HG03103 (cell line): ENCODE data around the gene NTF3.
"Not testable (repeated sequence)": the region's sequence is repeated elsewhere in the genome, so short reads cannot be mapped to it uniquely, and the experiment has no call there.

Experiments used
- ATAC-seq: cut with Tn5 transposase; IDR thresholded peaks from one replicate; pipeline ENCODE4 v1.9.1; 2021; ENCODE audit warnings: low read depth; ENCODE audit not compliant: unreplicated experiment

NTF3 gene

DNA sequence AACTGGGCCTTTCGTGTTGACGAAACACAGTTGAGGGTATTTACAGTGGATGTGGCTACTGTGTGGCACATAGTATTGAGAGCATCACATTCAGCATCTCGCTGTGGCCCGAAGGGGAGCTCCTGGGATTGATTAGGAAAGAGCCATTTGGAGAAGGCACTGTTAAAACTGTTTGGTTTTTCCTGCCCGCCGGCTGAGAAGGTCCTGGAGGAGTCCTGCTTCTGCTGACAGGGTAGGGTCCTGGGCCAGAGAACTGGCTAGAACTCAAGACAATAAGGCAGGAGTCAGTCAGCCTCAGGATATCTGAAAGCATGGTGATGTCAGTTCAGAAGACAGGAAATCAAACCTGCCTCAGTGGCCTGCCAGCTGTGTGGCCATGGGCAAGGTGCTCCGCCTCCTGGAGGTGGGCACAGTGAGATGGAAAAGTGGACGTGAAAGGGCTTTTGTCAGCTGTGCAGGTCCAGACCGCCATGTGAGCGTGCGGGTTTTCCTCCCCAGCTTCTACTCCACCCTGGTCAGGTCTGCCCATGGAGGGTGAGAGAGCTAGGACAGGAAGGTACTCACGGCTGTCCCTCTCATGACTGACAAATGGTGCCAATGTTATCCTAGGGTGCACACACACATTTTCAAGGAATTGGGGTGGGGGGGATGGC is 92.3 kb downstream of the NTF3 start:
- no peak for ATAC-seq

- no peak for ATAC-seq
These were observed 93.0 kb downstream of the NTF3 start for GRCh38 chr12:5524769-5525436.

DNA sequence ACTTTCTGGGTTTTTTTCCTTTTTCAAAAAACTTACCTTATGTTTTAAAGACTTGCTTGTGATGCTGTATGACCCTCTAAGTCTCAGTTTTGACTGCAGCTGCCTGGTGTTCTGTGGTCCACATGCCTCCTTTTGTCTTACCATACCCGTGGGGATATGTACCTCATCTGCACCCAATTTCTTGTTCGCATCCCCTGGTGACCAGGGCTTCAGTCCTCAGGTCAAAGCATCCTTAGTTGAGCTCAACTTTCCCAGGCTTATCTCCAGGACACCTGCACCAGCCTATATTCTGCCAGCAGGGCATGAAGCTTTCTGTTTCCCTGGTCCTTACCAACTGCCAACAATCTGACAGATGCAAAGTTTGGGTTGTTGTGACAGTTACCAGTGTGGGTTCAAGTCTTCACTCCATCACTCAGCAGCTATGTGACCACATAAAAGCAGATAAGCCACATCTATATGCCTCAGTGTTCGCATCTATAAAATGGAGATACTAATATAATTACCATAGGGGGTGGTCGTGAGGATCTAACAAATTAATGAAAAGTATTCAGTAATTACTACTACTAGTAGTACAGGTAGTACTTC is 94.0 kb downstream of the NTF3 start:
- no peak for ATAC-seq

- ATAC-seq, result no peak
These were observed 101.5 kb downstream of the NTF3 start for GRCh38 chr12:5533368-5533767.

DNA sequence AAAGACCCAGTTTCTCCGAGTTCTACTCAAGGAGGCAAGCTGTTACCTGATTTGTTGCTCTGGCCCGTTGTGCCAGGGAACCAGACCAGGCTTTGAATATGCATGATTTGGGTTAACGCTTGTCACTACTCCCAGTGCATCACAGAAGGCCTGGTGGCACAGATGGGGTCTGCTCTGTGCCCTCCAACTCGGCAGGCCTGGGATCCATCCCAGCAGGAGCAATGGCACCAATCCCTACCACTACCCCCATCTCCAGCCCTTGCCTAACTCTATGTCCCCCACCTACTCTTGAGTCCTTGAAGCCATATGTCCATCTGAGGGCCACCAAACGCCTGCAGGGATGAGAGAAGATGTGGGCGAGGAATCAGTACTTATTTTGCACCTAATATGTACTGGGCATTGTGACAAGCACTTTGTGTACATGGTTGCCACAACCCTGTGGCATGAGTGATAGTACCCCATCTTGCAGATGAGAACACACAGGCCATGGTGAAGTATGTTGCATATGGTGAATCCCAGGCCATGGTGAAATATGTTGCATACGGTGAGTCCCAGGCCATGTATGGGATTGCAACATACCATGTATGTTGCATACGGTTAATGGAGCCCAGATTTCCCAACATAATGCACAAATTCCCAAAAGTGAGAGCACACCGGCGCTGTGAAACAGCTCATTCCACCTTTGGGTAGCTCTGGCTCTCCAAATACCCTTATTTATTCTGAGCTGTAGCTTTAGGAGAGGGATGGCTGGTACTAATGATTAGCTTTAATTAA is 102.7 kb downstream of the NTF3 start:
- no peak for ATAC-seq

- ATAC-seq, result no peak
These were observed 103.6 kb downstream of the NTF3 start for GRCh38 chr12:5535541-5535940.

DNA sequence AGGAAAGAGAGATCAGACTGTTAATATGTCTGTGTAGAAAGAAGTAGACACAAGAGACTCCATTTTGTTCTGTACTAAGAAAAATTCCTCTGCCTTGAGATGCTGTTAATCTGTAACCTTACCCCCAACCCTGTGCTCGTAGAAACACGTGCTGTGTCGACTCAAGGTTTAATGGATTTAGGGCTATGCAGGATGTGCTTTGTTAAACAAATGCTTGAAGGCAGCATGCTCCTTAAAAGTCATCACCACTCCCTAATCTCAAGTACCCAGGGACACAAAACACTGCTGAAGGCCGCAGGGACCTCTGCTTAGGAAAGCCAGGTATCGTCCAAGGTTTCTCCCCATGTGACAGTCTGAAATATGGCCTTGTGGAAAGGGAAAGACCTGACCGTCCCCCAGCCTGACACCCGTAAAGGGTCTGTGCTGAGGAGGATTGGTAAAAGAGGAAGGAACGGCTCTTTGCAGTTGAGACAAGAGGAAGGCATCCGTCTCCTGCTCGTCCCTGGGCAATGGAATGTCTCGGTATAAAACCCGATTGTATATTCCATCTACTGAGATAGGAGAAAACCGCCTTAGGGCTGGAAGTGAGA is 105.2 kb downstream of the NTF3 start:
- ATAC-seq, result not testable (repeated sequence)

DNA sequence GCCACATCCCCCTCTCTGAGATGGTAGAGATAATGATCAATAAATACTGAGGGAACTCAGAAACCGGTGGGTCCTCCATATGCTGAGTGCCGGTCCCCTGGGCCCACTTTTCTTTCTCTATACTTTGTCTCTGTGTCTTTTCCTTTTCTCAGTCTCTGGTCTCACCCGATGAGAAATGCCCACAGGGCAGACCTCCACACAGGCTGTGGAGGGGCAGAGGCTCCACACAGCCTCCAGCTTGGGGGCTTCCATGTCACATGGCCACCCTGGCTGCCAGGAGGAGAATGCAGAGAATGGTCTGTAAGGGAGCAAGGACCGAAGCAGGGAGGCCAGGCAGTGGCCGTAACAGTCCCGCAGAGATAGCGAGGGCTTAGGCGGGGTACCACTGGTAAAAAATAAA is 105.9 kb downstream of the NTF3 start:
- no peak for ATAC-seq
